Left hindlimb (tissue), 1 donor: ENCODE results near the gene FOXO3.
A peak's percentile ranks its signal among the peaks of the same experiment; 100 is the strongest.
"Not testable (repeated sequence)": the region's sequence is repeated elsewhere in the genome, so short reads cannot be mapped to it uniquely, and the experiment has no call there.

ENCODE experiments used
- DNase-seq: peaks from one replicate; pipeline ENCODE4 v3.0.0-alpha.2; 2018

FOXO3 gene

GRCh38 chr6:108560463-108561308 lies at the start of gene FOXO3:
Gene FOXO3, plus strand, starts transcription at chr6:108560917. Its CDS starts 292 bp downstream, at chr6:108561209.
- peak; percentile 92 for DNase-seq

DNA sequence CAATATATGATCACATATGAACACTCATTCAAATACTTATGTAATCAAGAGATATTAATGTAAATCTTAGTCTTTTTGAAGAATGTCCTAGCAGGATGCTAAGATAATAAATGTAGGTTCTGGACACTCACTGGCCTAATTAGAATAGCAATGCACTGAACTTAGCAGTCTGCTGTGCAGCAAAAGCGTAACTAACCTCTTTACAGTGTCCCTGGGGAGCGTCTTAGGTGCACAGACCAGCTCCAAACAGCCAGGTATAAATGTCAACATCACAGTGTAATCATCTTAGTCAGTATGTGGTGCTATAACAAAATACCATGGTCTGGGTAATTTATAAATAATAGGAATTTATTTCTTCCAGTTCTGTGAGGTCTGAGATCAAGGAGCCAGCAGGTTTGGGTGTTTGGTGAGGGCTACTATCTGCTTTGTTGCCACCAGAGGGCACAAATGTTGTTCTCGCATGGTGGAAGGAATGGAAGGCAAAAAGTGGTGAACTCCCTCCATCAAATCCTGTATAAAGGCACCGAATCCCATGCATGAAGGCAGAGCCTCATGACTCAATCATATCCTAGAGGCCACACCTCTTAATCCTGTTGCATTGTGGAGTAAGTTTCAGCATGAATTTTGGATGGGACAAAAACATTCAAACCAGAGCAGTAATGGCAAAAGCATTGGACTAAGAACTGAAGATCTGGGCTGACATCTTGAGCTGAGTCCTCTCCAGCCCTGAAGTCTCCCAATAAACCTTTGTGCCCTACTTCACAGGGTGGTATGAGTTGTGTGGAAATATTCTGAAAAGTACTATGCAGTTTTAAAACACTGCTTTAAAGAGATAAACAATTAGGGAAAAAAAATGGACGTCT lies 41.8 kb upstream of the FOXO3 start:
- no peak for DNase-seq

- no peak for DNase-seq
Observed at GRCh38 chr6:108521616-108522107, 39.1 kb upstream of the FOXO3 start.

DNA sequence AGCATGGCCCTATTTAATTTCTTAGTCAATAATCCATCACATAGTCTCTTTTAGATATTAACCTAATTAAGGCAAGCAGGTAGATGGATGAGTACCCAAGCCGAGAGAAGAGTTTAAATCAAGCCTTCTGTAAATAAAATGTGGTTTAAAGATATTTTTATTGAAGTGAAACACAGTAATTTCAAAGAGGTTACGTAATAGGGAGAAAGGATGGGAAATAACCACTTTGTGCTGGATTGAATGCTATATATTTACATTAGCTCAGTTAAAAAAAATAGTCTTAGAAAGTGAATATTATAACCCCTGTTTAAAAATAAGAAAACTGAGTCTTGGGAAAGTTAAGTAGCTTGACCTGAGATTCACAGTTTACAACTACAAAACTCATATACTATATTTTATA lies 37.0 kb upstream of the FOXO3 start:
- no peak for DNase-seq

- no peak for DNase-seq
Observed at GRCh38 chr6:108524528-108525248, 36.0 kb upstream of the FOXO3 start.

DNA sequence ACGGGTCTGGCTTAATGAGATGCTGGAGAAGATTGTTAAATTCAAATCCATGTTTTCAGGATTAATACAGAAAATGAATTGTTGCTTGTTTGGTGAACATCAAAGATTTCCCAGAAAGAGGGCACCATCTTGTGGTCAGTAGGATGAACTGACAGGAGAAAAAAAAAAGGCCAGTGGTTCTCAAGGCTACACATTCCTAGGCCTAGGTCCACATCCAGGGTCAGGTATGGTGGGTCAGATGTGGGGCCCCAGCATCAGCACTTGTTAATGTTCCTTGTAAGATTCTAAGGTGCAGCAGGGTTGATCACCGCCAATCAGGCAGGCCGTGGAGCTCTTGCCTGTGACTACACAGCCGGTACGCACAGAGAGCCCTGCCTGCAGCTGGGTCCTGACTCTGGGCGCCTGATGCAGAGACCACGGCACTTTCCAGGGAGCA lies 34.0 kb upstream of the FOXO3 start:
- no peak for DNase-seq

GRCh38 chr6:108528878-108529277 lies 31.8 kb upstream of the FOXO3 start:
- no peak for DNase-seq

- no peak for DNase-seq
Observed at GRCh38 chr6:108531332-108531731, 29.4 kb upstream of the FOXO3 start.

DNA sequence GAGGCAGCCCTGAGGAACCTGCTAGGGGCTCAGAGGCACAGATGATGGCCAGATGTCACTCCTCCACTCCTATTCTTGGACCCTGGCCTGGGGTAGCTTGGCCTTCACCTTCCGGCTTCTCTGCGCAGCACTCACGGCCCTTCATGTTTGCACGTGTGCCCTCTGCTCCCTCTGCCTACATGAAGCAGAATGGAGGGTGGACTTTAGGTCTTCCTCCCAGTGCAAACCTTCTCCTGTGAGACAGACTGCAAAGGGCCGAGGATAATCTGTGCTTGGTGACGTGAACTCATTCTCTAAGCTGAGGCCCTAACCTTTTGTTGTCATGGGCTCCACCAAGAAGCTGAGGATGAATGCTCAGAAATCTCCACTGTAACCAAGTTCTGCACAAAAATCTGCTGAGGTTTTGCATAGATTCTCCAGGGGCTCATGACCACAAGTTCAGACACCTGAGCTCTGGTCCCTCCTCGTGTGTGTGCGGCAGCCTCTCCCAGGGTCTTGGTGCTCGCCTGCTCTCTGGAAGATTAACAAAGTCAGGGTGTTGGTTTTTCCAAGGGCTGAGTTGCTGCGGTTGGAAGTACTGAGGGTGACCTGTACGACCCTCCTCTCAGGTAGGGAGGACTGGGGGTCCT lies 25.5 kb upstream of the FOXO3 start:
- no peak for DNase-seq

- DNase-seq = not testable (repeated sequence)
Observed at GRCh38 chr6:108535920-108536535, 24.7 kb upstream of the FOXO3 start.

GRCh38 chr6:108541843-108542759 lies 18.6 kb upstream of the FOXO3 start:
- DNase-seq = peak; percentile 81

GRCh38 chr6:108543175-108543940 lies 17.4 kb upstream of the FOXO3 start:
- DNase-seq = no peak

GRCh38 chr6:108544606-108545005 lies 16.1 kb upstream of the FOXO3 start:
- no peak for DNase-seq

GRCh38 chr6:108546079-108547049 lies 14.4 kb upstream of the FOXO3 start:
- DNase-seq = no peak

- DNase-seq = no peak
Observed at GRCh38 chr6:108549241-108549640, 11.5 kb upstream of the FOXO3 start.

DNA sequence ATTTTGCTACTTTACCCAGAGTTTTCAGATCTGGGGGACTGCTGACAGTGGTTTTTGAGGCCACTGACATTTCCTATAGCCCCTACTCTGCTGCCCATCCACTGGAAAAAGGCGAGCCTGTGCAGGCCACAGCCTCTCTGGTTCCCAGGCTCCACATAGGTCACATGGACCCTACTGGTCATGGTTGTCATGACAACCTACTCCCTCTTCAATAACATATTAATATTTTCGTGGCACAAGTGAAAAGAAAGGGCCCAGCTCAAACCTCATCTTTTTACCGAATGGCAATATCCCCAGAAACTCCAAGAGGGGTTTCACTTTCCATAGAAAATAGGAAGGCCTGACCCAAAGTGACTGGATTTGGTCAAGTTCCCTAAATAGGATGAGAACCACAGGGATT lies 11.0 kb upstream of the FOXO3 start:
- no peak for DNase-seq

DNA sequence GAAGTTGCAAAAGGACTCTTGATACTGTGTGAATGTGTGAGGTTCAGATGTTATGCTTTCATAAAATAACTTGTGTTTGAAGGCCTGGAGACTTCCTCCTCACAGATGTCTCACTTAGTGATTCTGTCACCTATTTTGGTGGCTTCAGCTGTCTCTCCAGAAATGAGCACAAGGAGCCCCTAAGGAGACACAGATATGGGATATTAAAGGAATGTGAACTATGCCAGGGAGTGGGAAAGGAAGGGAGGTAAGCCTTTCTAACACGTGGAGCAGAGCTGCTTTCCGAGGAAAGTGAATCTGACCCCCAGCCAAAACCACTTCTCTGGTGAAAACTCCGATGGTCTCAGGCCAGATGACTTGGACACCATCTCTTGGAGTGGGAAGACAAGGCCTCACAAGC lies 10.5 kb upstream of the FOXO3 start:
- DNase-seq = no peak

DNA sequence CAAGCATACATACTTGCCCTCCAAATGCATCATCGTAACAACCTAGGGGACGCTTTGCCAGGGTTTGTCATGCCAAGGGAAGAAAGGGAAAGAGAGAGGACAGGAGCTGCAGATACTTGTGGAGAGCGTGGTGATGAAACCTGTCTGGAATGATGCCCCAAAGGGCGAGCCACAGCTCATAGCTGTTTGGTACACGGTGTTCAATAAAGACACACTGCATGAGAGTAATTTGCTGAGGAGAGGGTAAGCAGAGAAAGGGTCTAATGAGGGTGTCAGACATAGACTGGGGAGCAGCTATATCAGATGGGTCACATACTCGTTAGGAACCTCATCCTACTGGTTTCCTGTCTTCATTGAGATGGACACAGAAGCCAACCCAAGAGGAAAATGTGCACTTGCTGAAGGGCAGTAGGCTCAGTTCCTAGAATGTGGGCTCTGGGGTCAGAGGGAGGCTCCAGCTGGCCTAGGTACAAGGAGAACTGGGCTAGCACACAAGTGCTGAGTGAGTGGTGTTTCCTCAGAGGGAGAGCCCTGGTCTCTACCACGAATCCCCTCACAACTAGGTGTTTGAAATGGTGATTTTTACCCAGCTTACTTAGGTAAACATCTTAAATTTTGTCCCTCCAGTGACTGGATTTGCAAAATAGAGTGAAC lies 5.2 kb upstream of the FOXO3 start:
- DNase-seq = no peak
